Calu3 (cell line): ENCODE results near the gene DCDC2. TPM values are rescaled to one million over a fixed set of nuclear protein-coding genes. Genes with fewer than 3 reads are reported as not detected.

ENCODE experiments used
- BruUV-seq: library from RNA; stranded (reverse); fragments of 400-500 nt; replicated peaks from 2 replicates; lab custom pipeline; 2021; lab: Mats Ljungman, UMichigan
- CTCF ChIA-PET: fragments of 300-600 bp; sonication (Branson Sonifier 250); formaldehyde crosslinking; loops from one replicate; lab custom pipeline; 2022; ENCODE audit warnings: antibody characterized with exemption; lab: Charles Lee
- DNase-seq: peaks from one replicate; pipeline ENCODE4 v3.0.0; 2022
- H3K27ac Mint-ChIP-seq: one replicate; pipeline ENCODE4 v1.8.0; 2022; ENCODE audit warnings: mixed read lengths; ENCODE audit not compliant: unreplicated experiment
- H3K27me3 Mint-ChIP-seq: one replicate; pipeline ENCODE4 v1.8.0; 2022; ENCODE audit warnings: mixed read lengths; ENCODE audit not compliant: unreplicated experiment
- H3K36me3 Mint-ChIP-seq: one replicate; pipeline ENCODE4 v1.8.0; 2022; ENCODE audit warnings: mild to moderate bottlenecking, moderate library complexity, mixed read lengths; ENCODE audit not compliant: insufficient read depth, unreplicated experiment
- H3K4me1 Mint-ChIP-seq: one replicate; pipeline ENCODE4 v1.8.0; 2022; ENCODE audit warnings: mild to moderate bottlenecking, low read depth, mixed read lengths; ENCODE audit not compliant: unreplicated experiment
- H3K4me3 Mint-ChIP-seq: one replicate; pipeline ENCODE4 v1.8.0; 2022; ENCODE audit warnings: mild to moderate bottlenecking, low read depth, moderate library complexity, mixed read lengths; ENCODE audit not compliant: unreplicated experiment
- H3K9me3 Mint-ChIP-seq: one replicate; pipeline ENCODE4 v1.8.0; 2022; ENCODE audit warnings: low read depth, mixed read lengths; ENCODE audit not compliant: unreplicated experiment
- intact Hi-C: fragments of 100-400 bp; cut with micrococcal nuclease; formaldehyde crosslinking; loops from one replicate; pipeline ENCODE4 v1.10.0; 2022; ENCODE audit not compliant: unreplicated experiment
- total RNA-seq: library from RNA; stranded (reverse); gene quantifications from 2 replicates; pipeline ENCODE4 v1.2.3, GENCODE V29; 2022
- TF ChIP-seq, protein P1 (sequence below): fragments of 200-600 bp; IDR thresholded peaks from one replicate; pipeline ENCODE4 v1.8.0; 2022; ENCODE audit warnings: antibody characterized with exemption; ENCODE audit not compliant: unreplicated experiment

DCDC2 gene
- total RNA-seq, 1 experiment from 2014 or later, result 91.8 TPM

DNA sequence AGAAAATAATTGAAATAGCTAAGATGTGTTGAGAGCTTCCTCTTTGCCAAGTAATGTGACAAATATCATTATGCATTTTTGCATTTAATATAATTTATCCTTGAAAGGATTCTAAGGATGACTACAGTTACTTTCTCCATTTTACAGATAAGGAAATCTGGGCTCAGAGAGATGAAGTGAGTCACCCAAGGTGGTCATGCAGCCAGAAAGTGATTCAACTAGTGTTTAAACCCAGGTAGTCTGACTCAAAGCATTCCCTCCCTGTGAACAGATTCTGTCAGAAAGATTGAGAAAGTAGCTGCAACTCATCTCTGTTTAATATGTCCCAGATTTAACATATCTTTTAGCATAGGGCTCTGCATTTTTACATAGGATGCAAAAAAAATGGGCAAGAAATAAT, 203.7 kb downstream of the DCDC2 start:
- Mint-ChIP-seq H3K36me3 (peaks cover 6% of the 10 kb centered on the region), H3K4me1 (no peaks in the 10 kb centered on the region), H3K27ac (no peak overlapping the region), H3K4me3 (no peak overlapping the region), H3K9me3 (no peaks in the 10 kb centered on the region), H3K27me3 (no peaks in the 10 kb centered on the region)
- BruUV-seq, result no TSS peak
- intact Hi-C loops, result no loop called here
- TF ChIP-seq, protein P1, sequence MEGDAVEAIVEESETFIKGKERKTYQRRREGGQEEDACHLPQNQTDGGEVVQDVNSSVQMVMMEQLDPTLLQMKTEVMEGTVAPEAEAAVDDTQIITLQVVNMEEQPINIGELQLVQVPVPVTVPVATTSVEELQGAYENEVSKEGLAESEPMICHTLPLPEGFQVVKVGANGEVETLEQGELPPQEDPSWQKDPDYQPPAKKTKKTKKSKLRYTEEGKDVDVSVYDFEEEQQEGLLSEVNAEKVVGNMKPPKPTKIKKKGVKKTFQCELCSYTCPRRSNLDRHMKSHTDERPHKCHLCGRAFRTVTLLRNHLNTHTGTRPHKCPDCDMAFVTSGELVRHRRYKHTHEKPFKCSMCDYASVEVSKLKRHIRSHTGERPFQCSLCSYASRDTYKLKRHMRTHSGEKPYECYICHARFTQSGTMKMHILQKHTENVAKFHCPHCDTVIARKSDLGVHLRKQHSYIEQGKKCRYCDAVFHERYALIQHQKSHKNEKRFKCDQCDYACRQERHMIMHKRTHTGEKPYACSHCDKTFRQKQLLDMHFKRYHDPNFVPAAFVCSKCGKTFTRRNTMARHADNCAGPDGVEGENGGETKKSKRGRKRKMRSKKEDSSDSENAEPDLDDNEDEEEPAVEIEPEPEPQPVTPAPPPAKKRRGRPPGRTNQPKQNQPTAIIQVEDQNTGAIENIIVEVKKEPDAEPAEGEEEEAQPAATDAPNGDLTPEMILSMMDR, result no peak
- no peak for DNase-seq
- CTCF ChIA-PET, result no interaction called here

DNA sequence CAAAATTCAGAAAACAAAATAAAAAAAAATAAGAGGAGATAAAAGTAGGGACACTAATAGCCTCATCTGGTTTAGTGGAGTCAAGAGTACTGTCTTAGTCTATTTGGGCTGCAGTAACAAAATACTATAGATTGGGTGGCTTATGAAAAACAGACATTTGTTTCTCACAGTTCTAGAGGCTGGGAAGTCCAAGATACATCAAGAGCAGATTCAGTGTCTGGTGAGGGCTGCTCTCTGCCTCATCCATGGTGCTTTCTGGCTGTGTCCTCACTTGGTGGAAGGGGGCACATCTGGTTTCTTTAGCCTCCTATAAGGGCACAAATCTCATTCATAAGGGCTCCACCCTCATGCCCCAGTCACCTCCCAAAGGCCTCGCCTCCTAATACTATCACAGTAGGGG, 205.8 kb downstream of the DCDC2 start:
- H3K4me3 Mint-ChIP-seq, result no peak overlapping the region
- intact Hi-C loops, result no loop called here
- CTCF ChIA-PET, result no interaction called here
- H3K4me1 Mint-ChIP-seq, result no peaks in the 10 kb centered on the region
- no peak overlapping the region for H3K27ac Mint-ChIP-seq
- peaks cover 6% of the 10 kb centered on the region for H3K36me3 Mint-ChIP-seq
- no TSS peak for BruUV-seq
- TF ChIP-seq, protein P1, result no peak
- no peaks in the 10 kb centered on the region for H3K27me3 Mint-ChIP-seq
- no peak for DNase-seq
- no peaks in the 10 kb centered on the region for H3K9me3 Mint-ChIP-seq

DNA sequence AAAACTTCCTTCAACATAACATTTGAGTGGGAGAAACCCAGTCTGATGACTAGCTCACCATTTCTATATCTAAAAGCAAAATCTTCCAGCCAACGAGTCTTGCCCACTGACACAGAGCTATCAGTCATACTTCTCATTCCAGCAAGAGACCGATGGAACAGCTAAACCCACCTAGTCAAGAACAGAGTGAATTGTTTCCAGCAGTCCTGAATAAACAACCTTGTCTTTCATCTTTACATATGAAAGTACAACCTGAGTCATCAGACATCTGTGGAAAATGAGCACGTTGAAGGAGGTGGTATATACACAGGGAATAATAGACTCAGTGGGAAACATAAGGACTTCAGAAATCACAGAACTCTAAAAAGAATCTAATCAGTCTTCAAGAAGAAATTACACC, 208.0 kb downstream of the DCDC2 start:
- H3K4me3 Mint-ChIP-seq, result no peak overlapping the region
- CTCF ChIA-PET, result no interaction called here
- no TSS peak for BruUV-seq
- no peaks in the 10 kb centered on the region for H3K9me3 Mint-ChIP-seq
- intact Hi-C loops, result no loop called here
- no peak overlapping the region for H3K27ac Mint-ChIP-seq
- DNase-seq, result no peak
- H3K36me3 Mint-ChIP-seq, result peaks cover 6% of the 10 kb centered on the region
- no peaks in the 10 kb centered on the region for H3K27me3 Mint-ChIP-seq
- TF ChIP-seq, protein P1, result no peak
- H3K4me1 Mint-ChIP-seq, result no peaks in the 10 kb centered on the region

DNA sequence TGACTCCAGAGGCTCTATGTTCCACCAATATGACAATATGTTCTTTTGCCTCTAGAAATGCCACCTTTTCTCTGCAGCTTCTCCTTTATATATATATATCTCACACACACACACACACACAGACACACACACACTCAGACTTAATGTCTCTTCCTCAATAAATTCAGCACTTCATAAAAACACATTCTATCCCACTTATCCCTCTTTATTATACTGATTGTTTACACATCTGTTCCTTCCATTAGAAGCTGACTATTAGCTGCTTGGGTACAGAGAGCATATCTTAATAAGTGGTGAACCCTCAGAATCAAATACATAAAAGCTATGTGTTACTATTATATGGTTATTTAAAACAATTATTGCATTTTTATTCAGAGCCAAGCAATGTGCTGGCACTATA, 208.6 kb downstream of the DCDC2 start:
- CTCF ChIA-PET, result no interaction called here
- Mint-ChIP-seq H3K4me1 (no peaks in the 10 kb centered on the region), H3K36me3 (peaks cover 6% of the 10 kb centered on the region), H3K27me3 (no peaks in the 10 kb centered on the region), H3K4me3 (no peak overlapping the region), H3K27ac (no peak overlapping the region), H3K9me3 (no peaks in the 10 kb centered on the region)
- no TSS peak for BruUV-seq
- intact Hi-C loops, result no loop called here
- DNase-seq, result no peak
- TF ChIP-seq, protein P1, result no peak
